Measurements from ENCODE around the gene RNF44.

RNF44 gene

DNA sequence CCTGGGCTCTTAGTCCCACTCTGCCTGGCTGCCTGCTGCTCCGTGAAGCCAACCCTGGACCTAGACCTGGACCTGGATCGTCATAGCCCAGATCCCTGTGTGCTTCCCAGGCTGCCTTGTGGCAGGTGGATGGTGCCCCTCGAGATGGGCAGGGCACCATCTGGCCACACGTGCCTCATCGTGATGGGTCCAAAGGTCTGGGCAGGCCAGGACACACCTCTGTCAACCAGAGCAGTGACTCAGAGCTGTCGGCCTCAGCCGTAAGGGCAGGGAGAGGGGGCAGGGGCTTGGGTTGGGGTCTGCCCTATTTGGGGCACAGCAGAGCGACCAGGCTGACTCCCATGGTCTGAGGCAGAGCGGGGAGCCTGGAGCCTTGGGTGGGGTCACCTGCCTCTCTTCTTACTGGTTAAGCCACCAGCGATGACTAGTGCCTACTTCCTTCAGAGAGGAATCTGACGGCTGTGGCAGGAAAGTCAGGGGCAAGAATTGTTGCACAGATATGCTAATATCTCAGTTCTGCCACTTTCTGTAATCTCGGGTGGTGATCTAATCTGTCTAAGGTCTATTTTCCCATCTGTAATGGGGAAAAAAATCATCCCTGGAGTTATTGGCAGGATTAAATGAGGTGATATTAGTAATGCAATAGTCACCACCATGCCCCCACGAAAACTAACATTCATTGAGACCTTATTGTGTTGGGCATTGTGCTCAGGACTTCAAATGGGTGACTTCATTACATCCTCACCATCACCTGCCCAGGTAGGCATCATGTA is 8.7 kb upstream of the RNF44 start:
- Mint-ChIP-seq H3K9me3 (no peaks in the 10 kb centered on the region), H3K4me1 (ENCODE audit: low read depth) (peaks cover 51% of the 10 kb centered on the region), H3K36me3 (ENCODE audit: low read depth) (peaks cover 6% of the 10 kb centered on the region), H3K27ac (no peak overlapping the region), H3K4me3 (no peak overlapping the region), H3K27me3 (peaks cover 8% of the 10 kb centered on the region)
- intact Hi-C loops (cut with micrococcal nuclease), result no loop called here

DNA sequence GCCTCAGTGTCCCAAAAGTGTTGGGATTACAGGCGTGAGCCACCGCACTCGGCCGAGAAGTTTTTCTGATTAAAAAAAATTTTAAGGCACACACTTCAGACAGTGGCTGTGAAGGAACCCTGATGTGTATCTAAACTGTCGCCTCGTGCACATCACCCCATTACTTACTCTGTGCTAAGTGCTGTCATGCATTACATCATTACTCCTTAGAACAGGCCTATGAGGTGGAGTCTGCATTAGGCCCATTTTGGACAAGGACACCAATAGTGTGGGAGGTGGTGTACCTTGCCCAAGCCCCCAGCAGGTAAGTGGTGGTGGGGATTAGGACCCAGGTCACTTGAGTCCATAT is 8.2 kb upstream of the RNF44 start:
- Mint-ChIP-seq H3K9me3 (no peaks in the 10 kb centered on the region), H3K36me3 (ENCODE audit: low read depth) (peaks cover 6% of the 10 kb centered on the region), H3K27ac (no peak overlapping the region), H3K4me1 (ENCODE audit: low read depth) (peaks cover 51% of the 10 kb centered on the region), H3K27me3 (peaks cover 3% of the 10 kb centered on the region), H3K4me3 (no peak overlapping the region)
- intact Hi-C loops (cut with micrococcal nuclease), result no loop called here

DNA sequence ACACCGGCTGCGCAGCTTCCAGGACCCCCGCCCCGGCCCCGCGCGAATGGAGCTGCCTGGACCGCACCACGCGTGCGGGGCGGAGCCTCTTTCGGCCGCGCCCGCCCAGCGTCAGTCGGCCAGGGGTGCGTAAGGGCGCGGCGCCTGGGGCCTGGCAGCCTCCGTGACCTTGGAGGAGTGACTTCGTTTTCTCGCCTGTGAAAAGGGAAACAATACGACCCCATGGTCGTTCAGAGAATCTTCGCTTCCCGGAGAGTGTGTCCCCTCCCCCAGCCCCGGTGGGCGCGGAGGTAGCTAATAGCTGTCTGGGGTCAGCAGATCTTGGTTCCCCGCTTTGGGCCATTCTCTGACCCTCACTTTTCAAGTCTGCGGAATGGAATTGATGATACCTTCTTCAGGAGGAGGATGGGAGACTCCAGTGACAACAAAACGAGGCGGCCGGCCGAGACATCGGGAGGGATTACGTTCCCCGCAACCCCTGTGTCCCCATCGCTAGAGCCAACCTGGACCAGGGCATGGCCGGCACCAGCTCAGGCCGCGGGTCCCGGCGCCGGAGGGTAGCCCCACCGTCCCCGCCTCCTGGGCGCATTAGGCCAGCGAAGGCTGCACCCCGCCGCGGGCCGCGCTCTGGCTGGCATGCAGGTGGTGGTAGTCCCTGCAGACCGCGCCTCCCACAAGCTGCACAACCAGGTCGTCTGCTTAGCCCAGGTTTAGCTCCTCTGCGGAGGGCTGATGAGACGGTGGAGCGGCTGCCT is 6.4 kb upstream of the RNF44 start:
- Mint-ChIP-seq H3K4me1 (ENCODE audit: low read depth) (peaks cover 58% of the 10 kb centered on the region), H3K9me3 (no peaks in the 10 kb centered on the region), H3K4me3 (peak overlapping the region; percentile 84), H3K36me3 (ENCODE audit: low read depth) (peaks cover 6% of the 10 kb centered on the region), H3K27me3 (no peaks in the 10 kb centered on the region), H3K27ac (peak overlapping the region; percentile 94)
- intact Hi-C loops (cut with micrococcal nuclease), result no loop called here

DNA sequence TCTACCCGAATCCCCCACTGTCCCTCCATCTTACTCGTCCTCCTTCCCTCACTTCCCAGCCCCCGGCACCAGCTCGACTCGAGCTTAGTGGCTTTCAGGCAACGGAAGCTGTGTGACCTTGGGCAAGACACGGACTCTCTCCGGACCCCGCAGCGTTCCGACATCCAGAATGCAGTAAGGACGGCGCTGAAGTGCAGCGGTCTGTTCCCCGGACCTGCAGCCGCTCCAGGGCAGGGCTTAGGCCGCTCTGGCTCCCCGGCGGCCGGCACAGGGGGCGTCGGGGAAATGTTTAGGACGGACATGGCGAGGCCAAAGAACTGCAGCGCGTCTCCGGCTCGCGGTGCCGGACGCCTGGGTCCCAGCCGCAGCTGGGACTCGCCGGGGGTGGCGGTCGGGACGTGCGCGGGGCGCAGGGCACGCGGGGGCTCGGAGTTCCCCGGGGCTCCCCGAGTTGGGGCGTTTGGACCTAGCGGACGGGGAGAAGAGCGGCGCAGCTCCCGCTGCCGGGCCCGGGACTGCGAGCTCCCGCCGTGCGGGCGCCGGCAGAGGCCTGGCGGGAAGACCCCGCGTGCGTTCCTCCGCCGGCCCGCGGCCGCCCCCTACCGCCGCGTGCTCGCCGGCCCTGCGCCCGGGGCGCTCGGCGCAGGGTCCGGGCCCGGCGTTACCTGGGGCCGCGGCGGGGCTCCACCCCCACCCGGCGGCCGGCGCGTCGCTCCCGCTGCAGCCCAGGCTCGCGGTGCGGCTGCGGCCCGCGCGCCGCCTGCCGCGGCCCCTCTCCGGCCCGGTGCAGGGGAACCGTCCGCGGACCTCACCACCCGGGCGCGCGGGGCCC is 5.6 kb upstream of the RNF44 start:
- intact Hi-C loops (cut with micrococcal nuclease), result no loop called here

DNA sequence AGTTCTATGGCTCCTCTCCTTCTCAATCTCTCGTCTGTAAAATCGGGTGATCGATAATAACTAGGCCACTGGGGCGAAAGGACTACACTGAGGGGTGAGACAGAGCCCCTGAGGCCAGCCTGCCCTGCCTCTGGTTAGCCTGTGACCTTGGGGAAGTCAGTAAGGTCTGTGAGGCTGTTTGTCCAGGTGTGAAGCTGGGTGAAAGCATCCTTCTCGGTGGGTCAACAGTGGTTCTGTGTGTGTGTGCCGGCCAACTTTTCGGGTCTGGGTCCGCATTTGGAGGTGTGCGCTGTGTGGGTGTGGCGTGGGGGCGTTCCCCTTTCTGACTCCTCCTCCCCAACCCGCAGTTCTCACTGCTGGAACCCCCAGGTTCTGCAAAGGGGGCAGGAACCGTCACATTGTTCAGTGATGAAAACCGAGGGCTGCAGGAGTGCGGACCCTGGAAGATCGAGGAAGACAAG is 5.0 kb upstream of the RNF44 start:
- H3K27ac Mint-ChIP-seq, result peak overlapping the region; percentile 91

More for the DNA sequence above, 5.6 kb upstream of the RNF44 start:
- Mint-ChIP-seq H3K36me3 (ENCODE audit: low read depth) (peaks cover 6% of the 10 kb centered on the region), H3K4me3 (peak overlapping the region; percentile 92), H3K9me3 (no peaks in the 10 kb centered on the region), H3K27me3 (no peaks in the 10 kb centered on the region), H3K27ac (peak overlapping the region; percentile 94), H3K4me1 (ENCODE audit: low read depth) (peaks cover 64% of the 10 kb centered on the region)

DNA sequence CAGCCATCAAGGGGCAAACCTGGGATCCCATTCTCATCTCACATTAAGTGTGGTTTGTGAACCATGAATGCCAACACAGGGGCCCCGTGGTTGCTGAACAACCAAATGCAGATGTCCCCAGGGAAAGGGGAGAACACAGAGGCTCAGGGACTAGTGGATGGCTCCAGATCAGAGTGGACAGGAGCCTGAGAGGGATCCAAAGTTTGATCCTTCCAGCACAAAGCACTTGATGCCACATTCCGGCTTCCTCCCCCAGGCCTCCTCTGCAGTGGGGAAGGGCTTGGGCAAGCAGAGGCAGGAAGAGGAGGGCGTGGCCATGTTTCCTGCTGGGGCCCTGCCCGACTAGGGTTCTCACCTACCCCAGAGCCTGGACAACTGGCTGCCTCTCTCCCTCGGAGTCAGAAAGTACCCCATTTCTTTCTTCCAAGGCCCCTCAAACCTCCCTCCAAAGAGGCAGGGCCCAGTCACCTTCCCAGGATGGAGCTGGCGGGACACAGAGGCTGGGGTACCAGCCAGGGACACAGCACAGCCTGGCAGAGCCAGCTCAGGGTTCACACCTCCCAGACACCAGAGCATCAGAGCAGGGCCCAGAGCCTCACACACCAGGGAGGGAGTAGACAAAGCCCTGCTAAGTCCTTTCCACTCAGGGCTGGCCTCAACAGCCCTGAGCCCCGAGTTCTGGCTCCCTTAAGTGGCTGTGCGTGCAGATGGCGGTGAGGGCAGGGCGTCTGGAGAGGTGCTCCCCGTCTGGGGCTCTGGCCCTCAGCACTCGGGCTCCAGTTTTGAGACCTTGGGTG is 4.3 kb upstream of the RNF44 start:
- Mint-ChIP-seq H3K27me3 (no peaks in the 10 kb centered on the region), H3K36me3 (ENCODE audit: low read depth) (peaks cover 18% of the 10 kb centered on the region), H3K9me3 (no peaks in the 10 kb centered on the region), H3K4me3 (peak overlapping the region; percentile 92), H3K27ac (peak overlapping the region; percentile 91), H3K4me1 (ENCODE audit: low read depth) (peaks cover 58% of the 10 kb centered on the region)
- intact Hi-C loops (cut with micrococcal nuclease), result no loop called here

More for the DNA sequence above, 5.0 kb upstream of the RNF44 start:
- Mint-ChIP-seq H3K4me3 (peak overlapping the region; percentile 92), H3K36me3 (ENCODE audit: low read depth) (peaks cover 11% of the 10 kb centered on the region), H3K27me3 (no peaks in the 10 kb centered on the region), H3K4me1 (ENCODE audit: low read depth) (peaks cover 58% of the 10 kb centered on the region), H3K9me3 (no peaks in the 10 kb centered on the region)
- intact Hi-C loops (cut with micrococcal nuclease), result no loop called here

DNA sequence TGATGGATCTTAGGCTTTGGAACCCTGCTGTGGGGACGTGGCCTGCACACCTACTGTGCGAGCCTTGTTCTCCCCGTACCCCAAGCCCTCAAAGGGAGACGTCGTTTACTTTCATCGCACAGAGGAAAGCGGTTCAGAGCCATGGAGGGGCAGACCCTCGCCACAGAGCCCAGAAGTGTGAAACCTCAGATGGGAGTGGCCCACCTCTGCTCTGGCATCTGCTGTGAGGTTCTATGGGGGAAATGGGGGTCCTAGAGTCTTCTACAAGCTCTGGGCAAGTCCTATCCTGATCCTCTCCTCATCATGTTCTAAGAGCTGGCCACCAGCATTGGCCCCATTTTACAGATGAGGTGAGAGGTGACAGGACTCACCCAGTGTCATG is 3.7 kb upstream of the RNF44 start:
- H3K36me3 Mint-ChIP-seq (ENCODE audit: low read depth), result peaks cover 24% of the 10 kb centered on the region
- no peaks in the 10 kb centered on the region for H3K27me3 Mint-ChIP-seq
- H3K4me1 Mint-ChIP-seq (ENCODE audit: low read depth), result peaks cover 58% of the 10 kb centered on the region
- intact Hi-C loops (cut with micrococcal nuclease), result no loop called here
- peak overlapping the region; percentile 92 for H3K4me3 Mint-ChIP-seq
- H3K9me3 Mint-ChIP-seq, result no peaks in the 10 kb centered on the region
- peak overlapping the region; percentile 91 for H3K27ac Mint-ChIP-seq

DNA sequence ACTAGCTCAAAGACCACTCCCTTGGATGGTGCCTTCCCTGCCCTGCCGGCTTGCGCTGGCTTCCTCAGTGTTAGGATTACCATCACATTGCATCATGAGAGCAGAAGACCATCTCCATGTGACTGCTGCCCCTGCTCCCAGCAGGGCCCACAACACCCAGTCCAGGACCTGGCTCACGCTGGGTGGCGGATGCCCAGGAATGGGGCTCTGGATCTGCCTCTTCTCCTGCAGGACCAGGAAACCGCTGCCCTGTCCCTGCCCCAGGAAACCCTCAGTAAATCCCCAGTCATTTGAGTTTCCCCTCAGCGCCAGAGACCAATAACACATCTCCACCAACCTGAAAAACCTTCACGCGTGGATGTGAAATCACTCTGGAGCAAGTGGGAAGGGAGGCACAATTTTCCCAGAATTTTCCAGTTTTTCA is 3.3 kb upstream of the RNF44 start:
- Mint-ChIP-seq H3K27ac (peak overlapping the region; percentile 91), H3K36me3 (ENCODE audit: low read depth) (peaks cover 28% of the 10 kb centered on the region), H3K27me3 (no peaks in the 10 kb centered on the region), H3K4me3 (no peak overlapping the region), H3K9me3 (no peaks in the 10 kb centered on the region), H3K4me1 (ENCODE audit: low read depth) (peaks cover 58% of the 10 kb centered on the region)
- intact Hi-C loops (cut with micrococcal nuclease), result no loop called here

DNA sequence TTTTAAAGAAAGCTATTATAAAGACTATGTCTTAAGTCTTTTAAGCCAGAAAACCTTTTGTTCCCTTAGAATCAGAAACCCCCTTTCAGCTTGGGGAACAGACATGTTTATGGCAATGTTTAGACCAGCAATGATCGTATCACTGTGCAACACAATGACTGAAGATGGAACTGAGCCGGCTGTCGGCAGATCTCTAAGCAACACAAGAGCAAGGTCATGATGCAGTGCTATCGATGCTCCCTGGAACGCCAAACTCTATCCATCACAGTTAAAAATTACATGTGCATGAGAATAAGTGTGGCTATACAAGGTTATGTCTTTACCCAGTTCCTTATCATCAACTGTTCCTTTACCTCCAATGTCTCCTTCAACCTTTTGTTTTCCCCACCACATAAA is 1.8 kb upstream of the RNF44 start:
- H3K36me3 Mint-ChIP-seq (ENCODE audit: low read depth), result peaks cover 43% of the 10 kb centered on the region
- H3K27me3 Mint-ChIP-seq, result no peaks in the 10 kb centered on the region
- intact Hi-C loops (cut with micrococcal nuclease), result loop anchor here (5.0 to 10.0 kb wide), 3 partner anchors 92 to 154 kb away; partner anchors contain the start of genes CLTB, FAF2, HIGD2A and NOP16
- peak overlapping the region; percentile 91 for H3K27ac Mint-ChIP-seq
- no peak overlapping the region for H3K4me3 Mint-ChIP-seq
- H3K4me1 Mint-ChIP-seq (ENCODE audit: low read depth), result peaks cover 61% of the 10 kb centered on the region
- H3K9me3 Mint-ChIP-seq, result no peaks in the 10 kb centered on the region

DNA sequence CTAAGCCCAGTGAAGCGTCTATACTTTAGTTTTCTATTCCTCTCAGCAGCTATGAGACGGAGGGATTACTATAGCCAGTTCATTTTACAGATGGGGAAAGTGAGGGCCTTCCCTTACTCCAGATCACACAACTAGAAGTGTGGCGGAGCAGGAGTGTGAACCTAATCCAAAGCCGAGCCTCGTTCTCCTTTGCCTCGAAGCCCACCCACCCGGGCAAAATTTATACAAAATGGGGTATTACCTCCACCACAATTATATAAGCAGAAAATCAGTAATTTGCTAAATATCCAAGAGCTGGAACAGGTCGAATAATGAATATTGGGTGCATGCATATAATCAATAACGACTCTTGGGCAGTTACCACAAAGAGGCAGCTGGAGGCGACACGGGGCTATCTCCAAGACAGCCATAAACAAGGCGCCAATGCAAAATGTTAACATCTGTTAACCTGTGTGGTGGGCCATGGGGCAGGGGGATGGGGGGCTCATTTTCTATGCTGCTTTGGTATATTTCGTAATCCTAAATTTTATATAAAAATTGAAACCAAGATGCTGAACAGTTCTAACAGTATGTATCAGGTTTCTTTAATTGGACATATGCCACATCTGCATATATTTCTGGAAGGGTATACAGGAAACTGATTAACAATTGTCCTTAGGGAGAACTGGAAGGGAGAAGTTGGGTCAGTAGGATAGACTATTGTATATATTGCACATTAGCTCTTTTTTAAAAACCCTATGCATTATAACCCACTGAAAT is 1.2 kb upstream of the RNF44 start:
- H3K27me3 Mint-ChIP-seq, result no peaks in the 10 kb centered on the region
- peaks cover 66% of the 10 kb centered on the region for H3K4me1 Mint-ChIP-seq (ENCODE audit: low read depth)
- H3K27ac Mint-ChIP-seq, result peak overlapping the region; percentile 96
- H3K4me3 Mint-ChIP-seq, result peak overlapping the region; percentile 94
- intact Hi-C loops (cut with micrococcal nuclease), result loop anchor here (5.0 to 10.0 kb wide), 3 partner anchors 91 to 154 kb away; partner anchors contain the start of genes CLTB, FAF2, HIGD2A and NOP16
- H3K9me3 Mint-ChIP-seq, result no peaks in the 10 kb centered on the region
- peaks cover 45% of the 10 kb centered on the region for H3K36me3 Mint-ChIP-seq (ENCODE audit: low read depth)

DNA sequence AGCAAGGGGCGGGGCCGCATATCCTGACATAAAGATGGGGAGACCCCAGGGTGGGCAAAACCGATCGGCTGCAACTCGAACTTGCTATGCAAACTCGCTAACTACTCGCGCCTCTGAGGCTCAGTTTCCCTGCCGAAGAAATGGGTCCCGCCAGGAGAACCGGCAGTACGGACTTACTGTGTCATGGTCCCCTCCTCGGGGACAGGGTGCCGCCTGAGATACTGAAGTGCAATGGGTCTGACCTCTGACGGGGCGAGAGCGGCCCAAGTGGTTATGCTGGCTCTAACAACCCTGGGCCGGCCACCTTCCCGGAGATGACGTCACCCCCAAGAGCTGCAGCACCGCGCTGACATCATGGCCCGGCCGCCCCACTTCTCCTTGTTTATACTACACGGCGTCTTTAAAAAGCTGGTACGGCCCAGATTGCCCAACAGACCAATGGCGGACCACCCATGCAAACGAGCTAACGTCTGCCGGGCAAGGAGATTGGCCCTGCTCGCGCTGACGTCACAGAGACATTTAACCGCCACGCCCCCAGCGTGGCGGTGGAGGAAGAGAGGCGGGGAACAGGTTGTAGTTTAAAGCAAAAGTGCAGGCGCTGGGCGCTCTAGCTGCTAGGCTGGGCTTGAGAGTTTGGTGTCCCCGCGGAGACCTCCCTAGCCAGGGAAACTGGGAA is 490 bp upstream of the RNF44 start:
- Mint-ChIP-seq H3K27me3 (no peaks in the 10 kb centered on the region), H3K9me3 (no peaks in the 10 kb centered on the region), H3K36me3 (ENCODE audit: low read depth) (peaks cover 51% of the 10 kb centered on the region), H3K27ac (peak overlapping the region; percentile 96), H3K4me1 (ENCODE audit: low read depth) (peaks cover 73% of the 10 kb centered on the region), H3K4me3 (peak overlapping the region; percentile 94)
- intact Hi-C loops (cut with micrococcal nuclease), result loop anchor here (5.0 to 10.0 kb wide), 3 partner anchors 90 to 153 kb away; partner anchors contain the start of genes CLTB, FAF2, HIGD2A and NOP16

Data from dendritic cell treated with granulocyte-macrophage colony-stimulating factor and Interleukin-4, amounts not matched to agents 40 ng/mL and 50 ng/mL, for 4 days (primary cell).